RWPE1 (cell line): ENCODE data around the gene PPA2.
"Not testable (repeated sequence)": the region's sequence is repeated elsewhere in the genome, so short reads cannot be mapped to it uniquely, and the experiment has no call there.

Experiments
- CTCF ChIA-PET: fragments of 350-600 bp; sonication (Branson Sonifier 250); formaldehyde crosslinking; extraction: SDS; loops from one replicate; lab custom pipeline; 2021; lab: Yijun Ruan, JAX
- POLR2A ChIA-PET: fragments of 400-600 bp; formaldehyde crosslinking; extraction: SDS; loops from one replicate; lab custom pipeline; 2020; ENCODE audit warnings: antibody characterized with exemption; ENCODE audit not compliant: low non-redundant PET; lab: Yijun Ruan, JAX
- DNase-seq: peaks from one replicate; pipeline ENCODE4 v3.0.0; 2012; ENCODE audit warnings: low spot score
- H3K27ac ChIP-seq: fragments of 450-650 bp; 2 replicates; pipeline ENCODE4 v1.5.1; 2017
- CTCF ChIP-seq: fragments of 450-650 bp; conservative IDR thresholded peaks from 2 replicates; pipeline ENCODE4 v1.5.1; 2017; ENCODE audit warnings: low read depth, mild to moderate bottlenecking

The PPA2 gene

DNA sequence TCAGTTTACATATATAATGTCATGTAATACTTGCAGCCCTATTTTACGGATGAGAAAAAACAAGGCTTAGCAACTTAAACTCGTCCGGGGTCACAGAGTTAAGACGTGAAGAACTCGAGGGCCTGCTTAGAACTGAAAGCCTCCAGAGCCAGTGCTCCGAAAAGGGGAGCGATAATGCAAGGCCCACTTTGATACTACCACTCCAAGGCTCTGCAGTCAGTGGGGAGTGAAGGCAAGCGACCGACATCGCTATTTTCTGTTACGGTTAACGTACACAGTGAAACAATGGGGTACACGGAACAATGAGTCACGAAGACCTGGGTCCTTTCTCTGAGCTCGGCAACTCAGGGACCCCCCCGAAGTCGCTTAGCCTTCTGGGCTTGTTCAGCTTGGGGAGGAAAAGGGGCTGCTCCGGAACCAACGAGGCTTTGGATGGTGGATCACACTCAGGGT, 965 bp downstream of the PPA2 start:
- H3K27ac ChIP-seq: peak overlapping the region; percentile 95
- CTCF ChIA-PET: interaction anchor here (0.6 to 1.0 kb wide), 2 partner anchors 243 to 360 kb away, joined by 3 to 4 read pairs; no protein-coding TSS in a partner anchor

GRCh38 chr4:105471566-105472176, 2.2 kb downstream of the PPA2 start:
- TF ChIP-seq CTCF: peak; percentile 82
- CTCF ChIA-PET: interaction anchor here (0.6 to 1.2 kb wide), 9 partner anchors 12 to 1459 kb away, joined by 3 to 4 read pairs (median 3); no protein-coding TSS in a partner anchor
- POLR2A ChIA-PET: no interaction called here
- no peak overlapping the region for H3K27ac ChIP-seq
- DNase-seq: peak; percentile 70

More for the DNA sequence above, 965 bp downstream of the PPA2 start:
- no peak for TF ChIP-seq CTCF
- no peak for DNase-seq
- POLR2A ChIA-PET: no interaction called here

DNA sequence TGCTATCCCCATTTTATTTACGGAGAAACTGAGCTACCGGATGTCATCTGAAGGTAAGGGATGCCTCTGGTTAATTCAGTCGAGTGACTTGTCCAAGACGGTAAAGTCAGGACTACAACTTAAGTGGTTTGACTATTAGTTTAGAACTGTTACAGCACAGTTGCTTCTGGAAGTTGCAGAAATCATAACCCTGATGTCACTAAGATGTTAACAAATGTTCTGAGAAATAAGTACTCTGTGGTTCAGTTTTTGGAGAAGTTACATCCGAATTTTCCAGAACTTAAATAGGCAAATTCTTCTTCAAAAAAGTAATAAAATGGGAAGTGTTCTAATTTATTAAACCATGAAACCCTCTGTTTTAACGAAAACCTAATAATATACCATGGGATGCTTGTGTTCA, 3.1 kb downstream of the PPA2 start:
- no peak for TF ChIP-seq CTCF
- ChIA-PET CTCF (interaction anchor here (0.7 kb wide), 1 partner anchor 1001 kb away, joined by 3 read pairs; no protein-coding TSS in a partner anchor), POLR2A (no interaction called here)
- DNase-seq: no peak
- no peak overlapping the region for H3K27ac ChIP-seq

- ChIA-PET POLR2A (no interaction called here), CTCF (no interaction called here)
- no peak for TF ChIP-seq CTCF
- no peak overlapping the region for H3K27ac ChIP-seq
- DNase-seq: no peak
Observed at GRCh38 chr4:105469736-105470135, 4.1 kb downstream of the PPA2 start.

DNA sequence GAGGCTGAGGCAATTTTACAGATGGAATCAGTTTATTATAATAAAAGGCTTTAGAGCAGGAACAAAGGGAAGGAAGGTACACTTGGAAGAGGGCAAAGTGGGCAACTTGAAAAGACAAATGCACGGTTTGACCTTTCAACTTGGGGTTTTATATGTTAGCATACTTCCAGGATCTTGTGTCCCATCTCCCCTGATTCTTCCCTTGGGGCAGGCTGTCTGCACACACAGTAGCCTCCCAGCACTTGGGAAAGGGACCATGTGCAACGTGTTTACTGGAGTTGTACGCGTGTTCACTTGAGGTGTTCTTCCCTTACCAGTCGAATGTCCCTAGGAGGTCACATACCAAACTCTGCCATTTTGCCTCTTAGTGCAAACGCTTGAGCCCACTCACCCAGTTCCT, 7.3 kb downstream of the PPA2 start:
- CTCF ChIA-PET: interaction anchor here (0.6 to 1.1 kb wide), 2 partner anchors 11 to 240 kb away, joined by 3 to 4 read pairs; no protein-coding TSS in a partner anchor
- TF ChIP-seq CTCF: no peak
- POLR2A ChIA-PET: no interaction called here
- no peak for DNase-seq
- no peak overlapping the region for H3K27ac ChIP-seq

DNA sequence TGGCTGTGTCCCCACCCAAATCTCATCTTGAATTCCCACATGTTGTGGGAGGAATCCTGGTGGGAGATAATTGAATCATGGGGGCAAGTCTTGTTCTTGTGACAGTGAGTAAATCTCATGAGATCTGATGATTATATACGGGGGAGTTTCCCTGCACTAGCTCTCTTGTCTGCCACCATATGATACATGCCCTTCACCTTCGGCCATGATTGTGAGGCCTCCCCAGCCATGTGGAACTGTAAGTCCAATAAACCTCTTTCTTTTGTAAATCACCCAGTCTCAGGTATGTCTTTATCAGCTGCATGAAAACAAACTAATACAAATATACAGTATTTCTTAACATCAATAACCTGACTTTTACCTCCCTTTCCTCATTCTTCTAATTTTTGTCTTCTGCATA, 9.3 kb downstream of the PPA2 start:
- POLR2A ChIA-PET, H3K27ac ChIP-seq, CTCF ChIA-PET: not testable (repeated sequence)

GRCh38 chr4:105462576-105462975, 11.3 kb downstream of the PPA2 start:
- TF ChIP-seq CTCF: no peak
- H3K27ac ChIP-seq: no peak overlapping the region
- ChIA-PET POLR2A (no interaction called here), CTCF (interaction anchor here (0.6 kb wide), 1 partner anchor 507 kb away, joined by 4 read pairs; no protein-coding TSS in a partner anchor)
- no peak for DNase-seq

More for the DNA sequence above, 9.3 kb downstream of the PPA2 start:
- DNase-seq: not testable (repeated sequence)
